WTC11 (cell line): ENCODE results near the gene SLC24A3. TPM values are rescaled to one million over a fixed set of nuclear protein-coding genes. Genes with fewer than 3 reads are reported as not detected.
A peak's percentile ranks its signal among the peaks of the same experiment; 100 is the strongest.

ENCODE experiments used
- ATAC-seq: fragments of 200-7000 bp; cut with Tn5 transposase; 2 replicates; pipeline ENCODE4 v1.10.0; 2021; ENCODE audit warnings: mild to moderate bottlenecking, moderate library complexity
- CTCF ChIA-PET: fragments of 300-600 bp; sonication (Branson Sonifier 250); formaldehyde crosslinking; loops from one replicate; lab custom pipeline; 2021; ENCODE audit warnings: antibody characterized with exemption; lab: Charles Lee
- POLR2A ChIA-PET: fragments of 350-600 bp; sonication (Branson Sonifier 250); formaldehyde crosslinking; loops from one replicate; lab custom pipeline; 2021; ENCODE audit warnings: antibody characterized with exemption; lab: Charles Lee
- DNase-seq: peaks from one replicate; pipeline ENCODE4 v3.0.0; 2021; ENCODE audit warnings: low spot score
- H3K27ac Mint-ChIP-seq: 2 replicates; pipeline ENCODE4 v1.8.0; 2021; ENCODE audit warnings: mixed read lengths
- H3K27me3 Mint-ChIP-seq: 2 replicates; pipeline ENCODE4 v1.8.0; 2021; ENCODE audit warnings: low read depth, mild to moderate bottlenecking, moderate library complexity, mixed read lengths
- H3K36me3 Mint-ChIP-seq: 2 replicates; pipeline ENCODE4 v1.8.0; 2021; ENCODE audit warnings: mixed read lengths
- H3K4me1 Mint-ChIP-seq: 2 replicates; pipeline ENCODE4 v1.8.0; 2022; ENCODE audit warnings: mixed read lengths
- H3K4me3 Mint-ChIP-seq: 2 replicates; pipeline ENCODE4 v1.8.0; 2021; ENCODE audit warnings: mild to moderate bottlenecking, moderate library complexity, mixed read lengths
- H3K9me3 Mint-ChIP-seq: 2 replicates; pipeline ENCODE4 v1.8.0; 2021; ENCODE audit warnings: mixed read lengths
- AFF4 ChIP-seq: sonication (generic); formaldehyde crosslinking; IDR thresholded peaks from 2 replicates; pipeline ENCODE4 v1.8.1; 2023; ENCODE audit warnings: mild to moderate bottlenecking, missing genetic modification reagents, borderline replicate concordance
- ATF2 ChIP-seq: sonication (generic); formaldehyde crosslinking; IDR thresholded peaks from 2 replicates; pipeline ENCODE4 v1.8.1; 2022; ENCODE audit warnings: low read depth, missing genetic modification reagents, borderline replicate concordance
- CREM ChIP-seq: sonication (generic); formaldehyde crosslinking; IDR thresholded peaks from 2 replicates; pipeline ENCODE4 v1.8.1; 2022; ENCODE audit warnings: mild to moderate bottlenecking, missing genetic modification reagents, moderate library complexity
- CTCF ChIP-seq: fragments of 200-600 bp; IDR thresholded peaks from 2 replicates; pipeline ENCODE4 v1.8.0; 2022; ENCODE audit warnings: antibody characterized with exemption
- GTF2I ChIP-seq: fragments of 250-450 bp; sonication (Bioruptor Pico); conservative IDR thresholded peaks from 2 replicates; pipeline ENCODE4 v1.4.0; 2021; ENCODE audit warnings: mild to moderate bottlenecking
- JUN ChIP-seq: sonication (generic); formaldehyde crosslinking; IDR thresholded peaks from 2 replicates; pipeline ENCODE4 v1.8.0; 2023; ENCODE audit warnings: mild to moderate bottlenecking, missing genetic modification reagents
- TEAD1 ChIP-seq: sonication (generic); formaldehyde crosslinking; IDR thresholded peaks from 2 replicates; pipeline ENCODE4 v1.8.0; 2022; ENCODE audit warnings: mild to moderate bottlenecking, missing genetic modification reagents
- ZSCAN18 ChIP-seq: fragments of 250-450 bp; sonication (Bioruptor Pico); IDR thresholded peaks from 2 replicates; pipeline ENCODE4 v2.1.2; 2022; ENCODE audit warnings: mild to moderate bottlenecking, moderate library complexity
- total RNA-seq: library from RNA; stranded (reverse); gene quantifications from 3 replicates; pipeline ENCODE4 v1.2.3, GENCODE V29; 2021

The SLC24A3 gene
- total RNA-seq, 1 experiment from 2014 or later = 5.7 TPM

GRCh38 chr20:19181552-19181951 is 30.9 kb upstream of the SLC24A3 start:
- no peak for DNase-seq
- Mint-ChIP-seq H3K4me3 (no peak overlapping the region), H3K27me3 (no peaks in the 10 kb centered on the region), H3K36me3 (no peaks in the 10 kb centered on the region), H3K27ac (no peak overlapping the region), H3K9me3 (peaks cover 4% of the 10 kb centered on the region; the same call in 1 of the 2 replicates), H3K4me1 (no peaks in the 10 kb centered on the region)
- TF ChIP-seq CREM (CRISPR knock-in tag) (no peak), ZSCAN18 (CRISPR knock-in tag) (no peak), AFF4 (CRISPR knock-in tag) (no peak), GTF2I (CRISPR knock-in tag) (no peak)
- ATAC-seq = no peak
- ChIA-PET CTCF (interaction anchor here (1.4 kb wide), 1 partner anchor 25 kb away, joined by 3 read pairs; no protein-coding TSS in a partner anchor), POLR2A (no interaction called here)

GRCh38 chr20:19185083-19185482 is 27.4 kb upstream of the SLC24A3 start:
- H3K4me1 Mint-ChIP-seq = no peaks in the 10 kb centered on the region
- ChIA-PET CTCF (no interaction called here), POLR2A (interaction anchor here (0.7 kb wide), 1 partner anchor 415 kb away, joined by 3 read pairs; no protein-coding TSS in a partner anchor)
- no peak overlapping the region for H3K4me3 Mint-ChIP-seq
- no peak overlapping the region for H3K27ac Mint-ChIP-seq
- H3K36me3 Mint-ChIP-seq = peaks cover 6% of the 10 kb centered on the region; the same call in 1 of the 2 replicates
- DNase-seq (no peak), ATAC-seq (no peak)
- H3K9me3 Mint-ChIP-seq = peaks cover 18% of the 10 kb centered on the region
- no peaks in the 10 kb centered on the region for H3K27me3 Mint-ChIP-seq
- no peak for TF ChIP-seq TEAD1 (CRISPR knock-in tag)

GRCh38 chr20:19193349-19193748 is 19.1 kb upstream of the SLC24A3 start:
- ChIA-PET CTCF (interaction anchor here (1.0 kb wide), 2 partner anchors 12 to 289 kb away, joined by 3 read pairs; no protein-coding TSS in a partner anchor), POLR2A (no interaction called here)
- no peak overlapping the region for H3K27ac Mint-ChIP-seq
- DNase-seq (no peak), ATAC-seq (no peak)
- H3K4me1 Mint-ChIP-seq = no peaks in the 10 kb centered on the region
- H3K36me3 Mint-ChIP-seq = peaks cover 6% of the 10 kb centered on the region; the same call in 1 of the 2 replicates
- H3K27me3 Mint-ChIP-seq = no peaks in the 10 kb centered on the region; the same call in 1 of the 2 replicates
- no peak overlapping the region for H3K4me3 Mint-ChIP-seq
- H3K9me3 Mint-ChIP-seq = peaks cover 8% of the 10 kb centered on the region
- TF ChIP-seq JUN (CRISPR knock-in tag) = no peak
- TF ChIP-seq CTCF = no peak

- TF ChIP-seq ATF2 (no peak), CTCF (peak; percentile 93)
- TF ChIP-seq, all 79 proteins: peak for 1
- Mint-ChIP-seq H3K27ac (no peak overlapping the region), H3K4me3 (no peak overlapping the region), H3K36me3 (no peaks in the 10 kb centered on the region; the same call in 1 of the 2 replicates), H3K4me1 (peaks cover 55% of the 10 kb centered on the region), H3K27me3 (no peaks in the 10 kb centered on the region), H3K9me3 (peaks cover 10% of the 10 kb centered on the region; the same call in 1 of the 2 replicates)
- ATAC-seq = peak; percentile 60
- ChIA-PET POLR2A (no interaction called here), CTCF (interaction anchor here (0.6 to 4.2 kb wide), 22 partner anchors 8 to 574 kb away, joined by 3 to 92 read pairs (median 4); no protein-coding TSS in a partner anchor)
- peak; percentile 93 for DNase-seq
These were observed 6.5 kb upstream of the SLC24A3 start for GRCh38 chr20:19205981-19206396.
